ENCODE data around the gene HIGD2A.

GRCh38 chr5:176413255-176413565 is 24.7 kb downstream of the HIGD2A start:
- TF ChIP-seq CTCF (IDR thresholded peaks at IDR 0.05) (no peak), ZFX (IDR thresholded peaks at IDR 0.05; ENCODE audit: borderline replicate concordance) (no peak)
